Measurements from ENCODE around the gene HMX3.

Gene HMX3

GRCh38 chr10:123149162-123149567 is 13.4 kb downstream of the HMX3 start:
- peak overlapping the region; percentile 57 for H3K4me3 ChIP-seq (ENCODE audit: low read depth, low read length, poor library complexity, severe bottlenecking)

GRCh38 chr10:123149568-123150270 is 13.9 kb downstream of the HMX3 start:
- H3K9me2 ChIP-seq (ENCODE audit: low read depth, low read length) = no peaks in the 10 kb centered on the region
- peaks cover 1% of the 10 kb centered on the region for H3K79me2 ChIP-seq (ENCODE audit: insufficient read depth, low read length)
- no peak overlapping the region for H3K9ac ChIP-seq (ENCODE audit: low read length)
- no peaks in the 10 kb centered on the region for H3F3A ChIP-seq (ENCODE audit: insufficient read depth, low read length)
- no peak overlapping the region for H2AFZ ChIP-seq (ENCODE audit: low read length)
- H3K4me3 ChIP-seq (ENCODE audit: low read depth, low read length, poor library complexity, severe bottlenecking) = no peak overlapping the region
- H4K20me1 ChIP-seq (ENCODE audit: insufficient read depth, low read length) = no peaks in the 10 kb centered on the region
- TF ChIP-seq CTCF (IDR thresholded peaks at IDR 0.05; ENCODE audit: low read length) (no peak), EZH2 (IDR thresholded peaks at IDR 0.05; ENCODE audit: borderline replicate concordance, low read length) (no peak)
- no peaks in the 10 kb centered on the region; the same call in none of the 2 replicates for H3K36me3 ChIP-seq (ENCODE audit: insufficient read depth, low read length)
- H3K4me1 ChIP-seq (ENCODE audit: insufficient read depth, low read length, severe bottlenecking) = peaks cover 26% of the 10 kb centered on the region
- no peaks in the 10 kb centered on the region for H3K9me3 ChIP-seq (ENCODE audit: low read length)
- H3K27ac ChIP-seq (ENCODE audit: low read depth, low read length, poor library complexity, severe bottlenecking) = no peak overlapping the region
- no peak overlapping the region for H3K4me2 ChIP-seq (ENCODE audit: low read length)
- peaks cover 8% of the 10 kb centered on the region for H3K27me3 ChIP-seq (ENCODE audit: insufficient read depth, low read length)

More at GRCh38 chr10:123149162-123149567, 13.4 kb downstream of the HMX3 start:
- Histone ChIP-seq H3K27me3 (ENCODE audit: insufficient read depth, low read length) (peaks cover 8% of the 10 kb centered on the region), H3K36me3 (ENCODE audit: insufficient read depth, low read length) (no peaks in the 10 kb centered on the region; the same call in 1 of the 2 replicates), H2AFZ (ENCODE audit: low read length) (no peak overlapping the region), H3F3A (ENCODE audit: insufficient read depth, low read length) (no peaks in the 10 kb centered on the region), H3K27ac (ENCODE audit: low read depth, low read length, poor library complexity, severe bottlenecking) (no peak overlapping the region), H4K20me1 (ENCODE audit: insufficient read depth, low read length) (no peaks in the 10 kb centered on the region), H3K4me2 (ENCODE audit: low read length) (peak overlapping the region; percentile 66; the same call in 1 of the 2 replicates), H3K9me3 (ENCODE audit: low read length) (no peaks in the 10 kb centered on the region), H3K9me2 (ENCODE audit: low read depth, low read length) (no peaks in the 10 kb centered on the region), H3K9ac (ENCODE audit: low read length) (no peak overlapping the region), H3K79me2 (ENCODE audit: insufficient read depth, low read length) (no peaks in the 10 kb centered on the region), H3K4me1 (ENCODE audit: insufficient read depth, low read length, severe bottlenecking) (peaks cover 26% of the 10 kb centered on the region)
- no peak for TF ChIP-seq EZH2 (IDR thresholded peaks at IDR 0.05; ENCODE audit: borderline replicate concordance, low read length)
- TF ChIP-seq CTCF (IDR thresholded peaks at IDR 0.05; ENCODE audit: low read length) = no peak

- Histone ChIP-seq H3K27me3 (ENCODE audit: insufficient read depth, low read length) (peaks cover 8% of the 10 kb centered on the region), H3K79me2 (ENCODE audit: insufficient read depth, low read length) (peaks cover 8% of the 10 kb centered on the region), H3K9ac (ENCODE audit: low read length) (no peak overlapping the region), H3K4me2 (ENCODE audit: low read length) (no peak overlapping the region), H3K27ac (ENCODE audit: low read depth, low read length, poor library complexity, severe bottlenecking) (no peak overlapping the region), H3K9me2 (ENCODE audit: low read depth, low read length) (no peaks in the 10 kb centered on the region), H3F3A (ENCODE audit: insufficient read depth, low read length) (no peaks in the 10 kb centered on the region), H2AFZ (ENCODE audit: low read length) (no peak overlapping the region), H3K9me3 (ENCODE audit: low read length) (no peaks in the 10 kb centered on the region), H3K4me1 (ENCODE audit: insufficient read depth, low read length, severe bottlenecking) (peaks cover 29% of the 10 kb centered on the region), H4K20me1 (ENCODE audit: insufficient read depth, low read length) (no peaks in the 10 kb centered on the region), H3K4me3 (ENCODE audit: low read depth, low read length, poor library complexity, severe bottlenecking) (no peak overlapping the region), H3K36me3 (ENCODE audit: insufficient read depth, low read length) (peaks cover 7% of the 10 kb centered on the region)
- TF ChIP-seq EZH2 (IDR thresholded peaks at IDR 0.05; ENCODE audit: borderline replicate concordance, low read length) = no peak
- no peak for TF ChIP-seq CTCF (IDR thresholded peaks at IDR 0.05; ENCODE audit: low read length)
Observed at GRCh38 chr10:123150271-123150985, 14.7 kb downstream of the HMX3 start.
